ENCODE results near the gene NOL3.

DNA sequence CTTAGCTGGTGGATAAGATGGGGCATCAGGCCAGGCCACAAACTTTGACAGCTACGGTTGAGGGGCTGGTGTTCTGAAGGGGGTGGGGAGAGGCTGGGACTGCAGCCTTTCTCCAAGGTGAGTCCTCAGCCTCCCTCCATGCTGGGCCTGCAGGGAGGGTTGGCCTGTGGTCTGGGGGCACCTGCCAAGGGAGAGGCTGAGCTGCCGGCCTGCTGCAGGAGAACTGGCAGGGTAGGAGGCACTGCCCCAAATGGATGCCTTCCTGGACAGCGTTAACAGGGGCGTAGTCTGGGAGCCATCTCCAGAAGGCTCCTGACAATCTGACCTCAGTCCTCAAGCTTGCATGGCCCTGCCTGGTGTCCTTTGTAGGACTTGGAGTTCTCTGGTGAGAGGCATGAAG, 33.7 kb downstream of the NOL3 start:
- TF ChIP-seq, protein P1, sequence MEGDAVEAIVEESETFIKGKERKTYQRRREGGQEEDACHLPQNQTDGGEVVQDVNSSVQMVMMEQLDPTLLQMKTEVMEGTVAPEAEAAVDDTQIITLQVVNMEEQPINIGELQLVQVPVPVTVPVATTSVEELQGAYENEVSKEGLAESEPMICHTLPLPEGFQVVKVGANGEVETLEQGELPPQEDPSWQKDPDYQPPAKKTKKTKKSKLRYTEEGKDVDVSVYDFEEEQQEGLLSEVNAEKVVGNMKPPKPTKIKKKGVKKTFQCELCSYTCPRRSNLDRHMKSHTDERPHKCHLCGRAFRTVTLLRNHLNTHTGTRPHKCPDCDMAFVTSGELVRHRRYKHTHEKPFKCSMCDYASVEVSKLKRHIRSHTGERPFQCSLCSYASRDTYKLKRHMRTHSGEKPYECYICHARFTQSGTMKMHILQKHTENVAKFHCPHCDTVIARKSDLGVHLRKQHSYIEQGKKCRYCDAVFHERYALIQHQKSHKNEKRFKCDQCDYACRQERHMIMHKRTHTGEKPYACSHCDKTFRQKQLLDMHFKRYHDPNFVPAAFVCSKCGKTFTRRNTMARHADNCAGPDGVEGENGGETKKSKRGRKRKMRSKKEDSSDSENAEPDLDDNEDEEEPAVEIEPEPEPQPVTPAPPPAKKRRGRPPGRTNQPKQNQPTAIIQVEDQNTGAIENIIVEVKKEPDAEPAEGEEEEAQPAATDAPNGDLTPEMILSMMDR (IDR thresholded peaks at IDR 0.05; ENCODE audit: low read length): no peak
- TF ChIP-seq EZH2 (optimal IDR thresholded peaks at IDR 0.05; ENCODE audit: low read depth, low read length) (no peak), EZH2phosphoT487 (IDR thresholded peaks at IDR 0.05; ENCODE audit: low read length) (no peak)
